Panc1 (cell line): ENCODE data around the gene FARP1. TPM values are rescaled to one million over a fixed set of nuclear protein-coding genes. Genes with fewer than 3 reads are reported as not detected.

ENCODE experiments used
- ATAC-seq: fragments of 200-7000 bp; cut with Tn5 transposase; 2 replicates; pipeline ENCODE4 v1.9.1; 2020; ENCODE audit warnings: mild to moderate bottlenecking, moderate library complexity
- BruUV-seq: library from RNA; stranded (reverse); fragments of 400-500 nt; replicated peaks from 2 replicates; lab custom pipeline; 2021; lab: Mats Ljungman, UMichigan
- CTCF ChIA-PET: fragments of 300-600 bp; sonication (Branson Sonifier 250); formaldehyde crosslinking; loops from one replicate; lab custom pipeline; 2022; ENCODE audit warnings: antibody characterized with exemption; lab: Charles Lee
- POLR2A ChIA-PET: fragments of 300-600 bp; sonication (Branson Sonifier 250); formaldehyde crosslinking; loops from one replicate; lab custom pipeline; 2022; ENCODE audit warnings: antibody characterized with exemption; lab: Charles Lee
- DNase-seq: peaks from one replicate; pipeline ENCODE4 v3.0.0-alpha.2; 2010; ENCODE audit warnings: low read depth, low spot score
- H3K27ac ChIP-seq: 2 replicates; pipeline ENCODE4 v1.5.1; 2011; ENCODE audit warnings: mild to moderate bottlenecking, low read length, inconsistent platforms
- H3K27me3 ChIP-seq: fragments of 200-500 bp; sonication (Bioruptor generic); 2 replicates; pipeline ENCODE4 v1.6.0; 2014; ENCODE audit warnings: low read length, inconsistent platforms; ENCODE audit not compliant: control insufficient read depth, insufficient read depth
- H3K36me3 ChIP-seq: fragments of 200-500 bp; sonication (Bioruptor generic); 2 replicates; pipeline ENCODE4 v1.5.1; 2014; ENCODE audit warnings: inconsistent platforms, mild to moderate bottlenecking, low read length, moderate library complexity; ENCODE audit not compliant: control insufficient read depth, insufficient read depth
- H3K4me1 ChIP-seq: 2 replicates; pipeline ENCODE4 v1.5.1; 2011; ENCODE audit warnings: inconsistent platforms, mild to moderate bottlenecking, low read length, moderate library complexity; ENCODE audit not compliant: control insufficient read depth, insufficient read depth
- H3K4me3 ChIP-seq, 2 experiments: 2 replicates each; pipeline ENCODE4 v1.5.1; 2011 to 2012; ENCODE audit warnings: low read depth in 2 of 2, low read length in 2 of 2, mild to moderate bottlenecking in 2 of 2, inconsistent platforms in 1 of 2, moderate library complexity in 1 of 2
- H3K9me3 ChIP-seq: fragments of 200-500 bp; sonication (Bioruptor generic); 2 replicates; pipeline ENCODE4 v1.5.1; 2014; ENCODE audit warnings: low read depth, mild to moderate bottlenecking, inconsistent platforms, low read length, moderate library complexity; ENCODE audit not compliant: control insufficient read depth, insufficient read depth
- CTCF ChIP-seq: fragments of 450-650 bp; IDR thresholded peaks from 2 replicates; pipeline ENCODE4 v1.5.1; 2017; ENCODE audit warnings: mild to moderate bottlenecking
- POLR2AphosphoS5 ChIP-seq: IDR thresholded peaks from 2 replicates; pipeline ENCODE4 v1.6.1; 2012; ENCODE audit warnings: mild to moderate bottlenecking, low read depth, low read length, moderate library complexity
- REST ChIP-seq, 2 experiments: IDR thresholded peaks; 2 replicates each; pipeline ENCODE4 v1.6.1; 2011 to 2012; ENCODE audit warnings: low read depth in 2 of 2, control low read depth in 1 of 2, low read length in 1 of 2, mild to moderate bottlenecking in 1 of 2, moderate library complexity in 1 of 2; ENCODE audit not compliant: insufficient read depth in 1 of 2
- SIN3A ChIP-seq: IDR thresholded peaks from 2 replicates; pipeline ENCODE4 v1.6.1; 2012; ENCODE audit warnings: low read depth, mild to moderate bottlenecking, low read length, moderate library complexity, borderline replicate concordance; ENCODE audit not compliant: insufficient read depth
- TCF7L2 ChIP-seq: IDR thresholded peaks from 2 replicates; pipeline ENCODE4 v1.6.1; 2011; ENCODE audit warnings: mild to moderate bottlenecking, low read depth, low read length, inconsistent platforms
- in situ Hi-C: cut with HindIII; loops from 2 replicates; pipeline ENCODE4 v1.10.0; 2016; ENCODE audit warnings: low sequenced_read_pairs, low pct_unique_long_range_greater_than_20kb
- intact Hi-C: fragments of 100-400 bp; cut with micrococcal nuclease; formaldehyde crosslinking; loops from one replicate; pipeline ENCODE4 v1.10.0; 2022; ENCODE audit not compliant: unreplicated experiment
- microRNA-seq: library from miRNA; unstranded; fragments of <30 nt; microRNA quantifications from one replicate; pipeline ENCODE4 v1.1.0, GENCODE V29; 2020; ENCODE audit not compliant: unreplicated experiment
- total RNA-seq: library from RNA; stranded (reverse); gene quantifications from one replicate; pipeline ENCODE4 v1.2.1, GENCODE V29; 2021; ENCODE audit not compliant: unreplicated experiment

The FARP1 gene
- total RNA-seq, 1 experiment from 2014 or later: 61.9 TPM

GRCh38 chr13:98504371-98504963 is 361.6 kb downstream of the FARP1 start:
- no TSS peak for BruUV-seq

More at GRCh38 chr13:98504371-98504963, 361.6 kb downstream of the FARP1 start:
- H3K4me3 ChIP-seq: no peak overlapping the region
- H3K27ac ChIP-seq: no peak overlapping the region
- DNase-seq (no peak), ATAC-seq (no peak)
- no peaks in the 10 kb centered on the region for H3K27me3 ChIP-seq
- no peaks in the 10 kb centered on the region for H3K9me3 ChIP-seq
- in situ Hi-C loops (no loop called here), intact Hi-C loops (no loop called here)
- CTCF ChIA-PET: no interaction called here
- TF ChIP-seq REST (IDR thresholded peaks at IDR 0.05; ENCODE audit: insufficient read depth in 1 of 2, low read depth in 2 of 2, low read length in 1 of 2) (no peak), CTCF (no peak), SIN3A (no peak), POLR2AphosphoS5 (no peak), TCF7L2 (no peak)
- H3K4me1 ChIP-seq: peaks cover 27% of the 10 kb centered on the region
- no peaks in the 10 kb centered on the region for H3K36me3 ChIP-seq
- POLR2A ChIA-PET: no interaction called here

Small RNA genes lying within 50 kb of the gene (microRNA-seq; reads per million reads assigned to microRNA genes)
- gene MIR3170: not detected

Other genes with a start within 250 kb of the FARP1 start
- 122 TPM for gene IPO5, start 189.4 kb upstream of the FARP1 start, total RNA-seq
- not detected for gene RNF113B, start 34.2 kb downstream of the FARP1 start, total RNA-seq